ENCODE measurements around the gene DDX5.

DNA sequence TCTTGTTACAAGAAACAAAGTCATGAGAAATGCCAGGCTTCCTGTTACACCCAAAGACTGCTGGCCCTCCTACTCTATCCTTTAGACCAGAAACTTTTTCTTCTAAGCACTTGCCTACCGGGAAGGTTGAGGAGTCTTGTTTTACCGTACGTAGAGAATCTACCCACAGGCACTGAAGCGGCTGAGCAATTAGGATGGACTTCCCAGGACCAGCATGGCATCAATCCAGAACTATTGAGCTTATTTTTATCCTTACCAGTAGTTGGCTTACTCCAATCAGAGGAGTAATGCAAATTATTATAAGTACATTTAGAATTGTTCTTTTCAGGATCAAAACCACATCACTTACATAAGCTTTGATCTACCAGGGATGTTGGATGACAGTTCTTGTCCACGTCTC is 26.3 kb upstream of the DDX5 start:
- TF ChIP-seq OSR1 (CRISPR knock-in tag; IDR thresholded peaks at IDR 0.05) (no peak), PATZ1 (CRISPR knock-in tag; IDR thresholded peaks at IDR 0.05; ENCODE audit: borderline replicate concordance) (no peak), PPARA (CRISPR knock-in tag; IDR thresholded peaks at IDR 0.05; ENCODE audit: borderline replicate concordance) (no peak)
